GM19239 (cell line): ENCODE data around the gene PRUNE2.

ENCODE experiments used
- DNase-seq: peaks from one replicate; pipeline ENCODE4 v3.0.0; 2011; ENCODE audit warnings: low spot score; ENCODE audit not compliant: insufficient read length
- FAIRE-seq: peaks from 2 replicates; lab custom pipeline; 2011; peaks lifted over from hg19 to GRCh38; lab: Jason Lieb, UNC

PRUNE2 gene

GRCh38 chr9:76810377-76810957 is 95.4 kb downstream of the PRUNE2 start:
- FAIRE-seq (peak; percentile 82), DNase-seq (no peak)

GRCh38 chr9:76808636-76809035 is 97.3 kb downstream of the PRUNE2 start:
- no peak for FAIRE-seq
- DNase-seq, result no peak

- DNase-seq, result no peak
- no peak for FAIRE-seq
These were observed 102.2 kb downstream of the PRUNE2 start for GRCh38 chr9:76803762-76804161.

- no peak for FAIRE-seq
- no peak for DNase-seq
These were observed 102.8 kb downstream of the PRUNE2 start for GRCh38 chr9:76803083-76803482.

GRCh38 chr9:76800901-76801300 is 105.0 kb downstream of the PRUNE2 start:
- no peak for DNase-seq
- no peak for FAIRE-seq

GRCh38 chr9:76799473-76799872 is 106.4 kb downstream of the PRUNE2 start:
- FAIRE-seq, result no peak
- DNase-seq, result no peak

- FAIRE-seq (no peak), DNase-seq (no peak)
These were observed 107.4 kb downstream of the PRUNE2 start for GRCh38 chr9:76798527-76798926.

GRCh38 chr9:76796296-76796695 is 109.6 kb downstream of the PRUNE2 start:
- FAIRE-seq (no peak), DNase-seq (no peak)

GRCh38 chr9:76793784-76794431 is 112.0 kb downstream of the PRUNE2 start:
- DNase-seq, result no peak
- no peak for FAIRE-seq

GRCh38 chr9:76789840-76790239 is 116.1 kb downstream of the PRUNE2 start:
- FAIRE-seq (no peak), DNase-seq (no peak)

- FAIRE-seq, result no peak
- no peak for DNase-seq
These were observed 118.2 kb downstream of the PRUNE2 start for GRCh38 chr9:76787677-76788076.

- no peak for DNase-seq
- FAIRE-seq, result no peak
These were observed 120.4 kb downstream of the PRUNE2 start for GRCh38 chr9:76785501-76785900.

- DNase-seq (no peak), FAIRE-seq (no peak)
These were observed 121.0 kb downstream of the PRUNE2 start for GRCh38 chr9:76784881-76785280.

GRCh38 chr9:76772686-76773445 is 133.0 kb downstream of the PRUNE2 start:
- no peak for FAIRE-seq
- DNase-seq, result no peak

GRCh38 chr9:76766126-76766525 is 139.8 kb downstream of the PRUNE2 start:
- FAIRE-seq, result no peak
- no peak for DNase-seq

- DNase-seq (no peak), FAIRE-seq (no peak)
These were observed 141.8 kb downstream of the PRUNE2 start, which contains the start of gene PCA3 for GRCh38 chr9:76764138-76764537. TSS of gene PCA3 (plus strand) at chr9:76764438.

- DNase-seq (no peak), FAIRE-seq (no peak)
These were observed 144.5 kb downstream of the PRUNE2 start for GRCh38 chr9:76761448-76761847.

GRCh38 chr9:76759732-76760131 is 146.2 kb downstream of the PRUNE2 start:
- DNase-seq (no peak), FAIRE-seq (no peak)

- DNase-seq (no peak), FAIRE-seq (no peak)
These were observed 147.4 kb downstream of the PRUNE2 start for GRCh38 chr9:76758476-76758875.

- DNase-seq (no peak), FAIRE-seq (no peak)
These were observed 148.8 kb downstream of the PRUNE2 start for GRCh38 chr9:76756941-76757673.

- FAIRE-seq (peak; percentile 67), DNase-seq (no peak)
These were observed 149.7 kb downstream of the PRUNE2 start for GRCh38 chr9:76756268-76756640.
